ENCODE measurements around the gene LRSAM1.

LRSAM1 gene

GRCh38 chr9:127492616-127493015 is 41.3 kb downstream of the LRSAM1 start:
- peaks cover 29% of the 10 kb centered on the region for H3K4me1 ChIP-seq (ENCODE audit: control insufficient read depth, insufficient read depth, low read length)
- no peaks in the 10 kb centered on the region for H3K9me3 ChIP-seq (replicated peaks; ENCODE audit: low read length)
- no peak overlapping the region for H3K4me2 ChIP-seq (ENCODE audit: low read length)
- H3K36me3 ChIP-seq (ENCODE audit: insufficient read depth, low read length): peaks cover 51% of the 10 kb centered on the region
- H3K27me3 ChIP-seq (ENCODE audit: control insufficient read depth, insufficient read depth, low read length): no peaks in the 10 kb centered on the region
- no peak overlapping the region for H3K9ac ChIP-seq (ENCODE audit: low read depth, low read length)
- no peak overlapping the region for H3K4me3 ChIP-seq (ENCODE audit: low read length)

GRCh38 chr9:127493592-127494303 is 42.4 kb downstream of the LRSAM1 start:
- Histone ChIP-seq H3K9ac (ENCODE audit: low read depth, low read length) (no peak overlapping the region), H3K4me3 (ENCODE audit: low read length) (no peak overlapping the region), H3K36me3 (ENCODE audit: insufficient read depth, low read length) (peaks cover 57% of the 10 kb centered on the region), H3K9me3 (replicated peaks; ENCODE audit: low read length) (no peaks in the 10 kb centered on the region), H3K4me1 (ENCODE audit: control insufficient read depth, insufficient read depth, low read length) (peaks cover 33% of the 10 kb centered on the region), H3K4me2 (ENCODE audit: low read length) (no peak overlapping the region), H3K27me3 (ENCODE audit: control insufficient read depth, insufficient read depth, low read length) (no peaks in the 10 kb centered on the region)

GRCh38 chr9:127494304-127494702 is 43.0 kb downstream of the LRSAM1 start:
- H3K4me3 ChIP-seq (ENCODE audit: low read length): no peak overlapping the region
- peaks cover 53% of the 10 kb centered on the region for H3K36me3 ChIP-seq (ENCODE audit: insufficient read depth, low read length)
- H3K27me3 ChIP-seq (ENCODE audit: control insufficient read depth, insufficient read depth, low read length): no peaks in the 10 kb centered on the region
- peaks cover 33% of the 10 kb centered on the region for H3K4me1 ChIP-seq (ENCODE audit: control insufficient read depth, insufficient read depth, low read length)
- H3K9ac ChIP-seq (ENCODE audit: low read depth, low read length): no peak overlapping the region
- no peaks in the 10 kb centered on the region for H3K9me3 ChIP-seq (replicated peaks; ENCODE audit: low read length)
- H3K4me2 ChIP-seq (ENCODE audit: low read length): no peak overlapping the region

DNA sequence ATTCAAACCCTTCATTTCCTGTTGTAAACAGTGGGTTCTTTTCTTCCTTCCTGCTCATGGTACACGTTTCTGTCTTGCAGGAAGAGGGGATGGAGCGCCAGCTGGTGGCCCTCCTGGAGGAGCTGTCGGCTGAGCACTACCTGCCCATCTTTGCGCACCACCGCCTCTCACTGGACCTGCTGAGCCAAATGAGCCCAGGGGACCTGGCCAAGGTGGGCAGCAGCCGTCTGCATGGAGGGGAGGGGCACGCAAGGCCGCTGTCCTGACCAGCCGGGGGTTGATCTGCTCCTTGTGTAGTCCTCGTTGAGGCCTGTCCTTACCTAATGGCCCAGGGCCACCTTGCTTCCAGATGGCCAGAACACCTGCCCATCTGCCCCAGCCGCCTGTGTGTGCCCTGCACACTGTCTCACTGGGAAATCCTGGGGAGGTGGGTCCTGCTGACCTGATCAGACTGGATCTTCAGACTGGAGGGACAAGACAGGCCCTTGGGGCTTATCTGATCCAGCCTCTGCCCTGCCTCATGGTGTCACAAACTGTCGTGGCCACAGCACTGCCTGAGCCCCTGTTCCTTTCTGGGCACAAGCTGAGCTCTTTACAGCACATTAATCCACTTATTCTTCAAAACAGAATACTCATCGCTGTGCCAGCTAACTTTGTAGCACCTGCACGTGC is 44.7 kb downstream of the LRSAM1 start:
- Histone ChIP-seq H3K27me3 (ENCODE audit: control insufficient read depth, insufficient read depth, low read length) (no peaks in the 10 kb centered on the region), H3K9me3 (replicated peaks; ENCODE audit: low read length) (no peaks in the 10 kb centered on the region), H3K4me2 (ENCODE audit: low read length) (no peak overlapping the region), H3K9ac (ENCODE audit: low read depth, low read length) (peak overlapping the region; percentile 26), H3K4me3 (ENCODE audit: low read length) (no peak overlapping the region), H3K4me1 (ENCODE audit: control insufficient read depth, insufficient read depth, low read length) (peaks cover 33% of the 10 kb centered on the region), H3K36me3 (ENCODE audit: insufficient read depth, low read length) (peaks cover 60% of the 10 kb centered on the region)

- Histone ChIP-seq H3K9me3 (replicated peaks; ENCODE audit: low read length) (no peaks in the 10 kb centered on the region), H3K4me3 (ENCODE audit: low read length) (no peak overlapping the region), H3K27me3 (ENCODE audit: control insufficient read depth, insufficient read depth, low read length) (no peaks in the 10 kb centered on the region), H3K4me1 (ENCODE audit: control insufficient read depth, insufficient read depth, low read length) (peaks cover 33% of the 10 kb centered on the region), H3K36me3 (ENCODE audit: insufficient read depth, low read length) (peaks cover 63% of the 10 kb centered on the region), H3K4me2 (ENCODE audit: low read length) (no peak overlapping the region), H3K9ac (ENCODE audit: low read depth, low read length) (no peak overlapping the region)
Observed at GRCh38 chr9:127496974-127497373, 45.7 kb downstream of the LRSAM1 start.

DNA sequence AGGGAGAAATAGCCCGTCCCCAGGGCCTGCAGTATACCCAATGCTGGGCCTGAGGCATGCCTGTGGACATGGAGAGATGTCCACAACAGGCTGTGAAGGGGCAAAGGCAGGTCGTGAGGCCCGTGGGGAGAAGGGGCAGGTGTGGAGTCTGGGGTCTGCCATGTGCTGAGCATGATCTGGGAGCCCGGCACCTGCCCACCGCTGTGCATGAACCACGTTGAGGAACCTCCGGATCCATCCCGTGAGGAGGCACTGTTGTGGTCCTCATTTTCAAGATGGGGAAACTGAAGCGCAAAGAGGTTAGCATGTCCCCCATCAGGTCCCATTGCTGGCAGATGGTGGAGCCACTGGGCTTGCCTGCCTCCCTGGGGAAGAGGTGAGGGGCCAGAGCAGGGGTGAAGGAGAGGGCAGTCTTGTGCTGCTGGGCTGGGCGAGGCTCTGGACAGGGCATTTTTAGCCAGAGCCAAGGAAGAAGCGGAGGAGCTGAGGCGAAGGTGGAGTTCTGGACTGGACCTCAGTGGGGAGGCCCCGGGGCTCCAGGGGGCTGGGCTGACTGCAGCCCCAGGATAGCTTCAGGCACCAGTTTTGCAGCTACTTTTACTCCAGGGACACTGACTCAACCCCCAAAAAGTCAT is 46.5 kb downstream of the LRSAM1 start:
- Histone ChIP-seq H3K4me3 (ENCODE audit: low read length) (no peak overlapping the region), H3K9ac (ENCODE audit: low read depth, low read length) (no peak overlapping the region), H3K36me3 (ENCODE audit: insufficient read depth, low read length) (peaks cover 62% of the 10 kb centered on the region), H3K9me3 (replicated peaks; ENCODE audit: low read length) (no peaks in the 10 kb centered on the region), H3K4me1 (ENCODE audit: control insufficient read depth, insufficient read depth, low read length) (peaks cover 33% of the 10 kb centered on the region), H3K4me2 (ENCODE audit: low read length) (no peak overlapping the region), H3K27me3 (ENCODE audit: control insufficient read depth, insufficient read depth, low read length) (no peaks in the 10 kb centered on the region)

DNA sequence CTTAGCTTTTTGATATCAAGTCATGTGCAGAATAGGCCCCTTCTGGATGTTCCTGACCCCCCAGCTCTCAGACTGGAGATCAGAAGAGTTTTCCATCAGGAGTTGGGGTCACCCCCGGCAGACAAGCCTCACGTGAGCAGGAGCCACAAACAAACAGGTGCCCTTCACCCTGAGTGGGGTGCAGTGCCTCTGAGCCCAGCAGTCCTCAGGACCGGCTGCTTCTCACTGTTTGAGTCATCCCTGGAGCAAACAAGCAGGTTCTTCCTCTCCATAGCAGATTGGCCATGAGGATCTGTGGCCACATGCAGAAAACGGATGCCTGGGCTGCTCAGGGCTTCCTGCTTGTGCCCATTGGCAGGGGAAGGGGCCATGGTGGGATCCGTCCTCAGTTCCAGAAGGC is 47.0 kb downstream of the LRSAM1 start:
- no peak overlapping the region for H3K4me2 ChIP-seq (ENCODE audit: low read length)
- H3K36me3 ChIP-seq (ENCODE audit: insufficient read depth, low read length): peaks cover 65% of the 10 kb centered on the region
- peaks cover 33% of the 10 kb centered on the region for H3K4me1 ChIP-seq (ENCODE audit: control insufficient read depth, insufficient read depth, low read length)
- H3K9me3 ChIP-seq (replicated peaks; ENCODE audit: low read length): no peaks in the 10 kb centered on the region
- H3K9ac ChIP-seq (ENCODE audit: low read depth, low read length): no peak overlapping the region
- H3K27me3 ChIP-seq (ENCODE audit: control insufficient read depth, insufficient read depth, low read length): no peaks in the 10 kb centered on the region
- H3K4me3 ChIP-seq (ENCODE audit: low read length): no peak overlapping the region

DNA sequence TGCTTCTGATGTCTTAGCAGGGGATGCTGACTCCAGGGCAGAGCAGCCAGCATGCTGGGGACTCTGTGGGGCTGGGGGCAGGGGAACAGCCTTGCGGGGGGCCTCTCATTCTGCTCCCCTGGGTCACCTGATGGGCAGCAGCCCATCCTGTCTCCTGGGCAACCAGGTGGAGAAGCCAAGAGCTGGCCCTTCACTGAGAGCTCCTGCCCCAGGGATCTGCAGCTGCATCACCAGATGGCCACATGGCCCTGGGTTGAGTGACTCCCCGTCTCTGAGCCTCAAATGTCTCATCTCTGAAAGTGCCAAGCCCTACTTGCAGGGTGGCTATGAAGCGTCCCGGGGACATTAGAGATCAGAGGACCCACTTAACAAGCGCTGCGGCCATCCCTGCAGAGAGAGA is 49.1 kb downstream of the LRSAM1 start:
- H3K4me1 ChIP-seq (ENCODE audit: control insufficient read depth, insufficient read depth, low read length): peaks cover 35% of the 10 kb centered on the region
- H3K36me3 ChIP-seq (ENCODE audit: insufficient read depth, low read length): peaks cover 73% of the 10 kb centered on the region

GRCh38 chr9:127500862-127501261 is 49.6 kb downstream of the LRSAM1 start:
- Histone ChIP-seq H3K9ac (ENCODE audit: low read depth, low read length) (no peak overlapping the region), H3K4me2 (ENCODE audit: low read length) (no peak overlapping the region), H3K4me1 (ENCODE audit: control insufficient read depth, insufficient read depth, low read length) (peaks cover 31% of the 10 kb centered on the region), H3K9me3 (replicated peaks; ENCODE audit: low read length) (no peaks in the 10 kb centered on the region), H3K4me3 (ENCODE audit: low read length) (no peak overlapping the region), H3K36me3 (ENCODE audit: insufficient read depth, low read length) (peaks cover 76% of the 10 kb centered on the region), H3K27me3 (ENCODE audit: control insufficient read depth, insufficient read depth, low read length) (no peaks in the 10 kb centered on the region)

More for the DNA sequence above, 49.1 kb downstream of the LRSAM1 start:
- Histone ChIP-seq H3K4me3 (ENCODE audit: low read length) (no peak overlapping the region), H3K9me3 (replicated peaks; ENCODE audit: low read length) (no peaks in the 10 kb centered on the region), H3K27me3 (ENCODE audit: control insufficient read depth, insufficient read depth, low read length) (no peaks in the 10 kb centered on the region), H3K4me2 (ENCODE audit: low read length) (no peak overlapping the region), H3K9ac (ENCODE audit: low read depth, low read length) (no peak overlapping the region)

DNA sequence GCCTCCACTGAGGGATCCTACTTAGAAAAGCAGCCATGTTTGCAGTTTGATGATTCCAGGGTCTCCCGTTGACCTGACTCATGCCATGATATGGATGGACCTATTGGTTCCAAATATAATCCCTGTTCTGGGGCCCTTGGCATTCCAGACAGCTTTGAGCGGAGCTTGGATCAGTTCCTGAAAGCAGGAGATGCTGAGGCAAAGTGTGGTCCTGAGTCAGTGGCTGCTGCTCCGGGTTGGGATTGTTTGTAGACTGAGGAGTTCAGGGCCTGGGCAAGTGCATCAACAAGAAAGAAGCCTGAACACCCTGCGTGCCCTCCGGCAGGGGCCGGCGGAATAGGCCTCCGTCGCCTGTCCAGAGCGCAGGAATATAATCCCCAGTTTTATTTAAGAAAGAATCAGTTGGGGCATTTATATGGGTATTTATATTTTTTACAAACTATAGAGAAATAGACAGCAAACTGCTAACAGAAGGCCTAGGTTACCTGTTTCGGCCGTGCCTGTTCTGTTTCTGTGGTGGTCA is 50.6 kb downstream of the LRSAM1 start:
- Histone ChIP-seq H3K4me2 (ENCODE audit: low read length) (no peak overlapping the region), H3K36me3 (ENCODE audit: insufficient read depth, low read length) (peaks cover 76% of the 10 kb centered on the region), H3K9ac (ENCODE audit: low read depth, low read length) (no peak overlapping the region), H3K9me3 (replicated peaks; ENCODE audit: low read length) (no peaks in the 10 kb centered on the region), H3K27me3 (ENCODE audit: control insufficient read depth, insufficient read depth, low read length) (no peaks in the 10 kb centered on the region), H3K4me3 (ENCODE audit: low read length) (no peak overlapping the region), H3K4me1 (ENCODE audit: control insufficient read depth, insufficient read depth, low read length) (peaks cover 31% of the 10 kb centered on the region)

DNA sequence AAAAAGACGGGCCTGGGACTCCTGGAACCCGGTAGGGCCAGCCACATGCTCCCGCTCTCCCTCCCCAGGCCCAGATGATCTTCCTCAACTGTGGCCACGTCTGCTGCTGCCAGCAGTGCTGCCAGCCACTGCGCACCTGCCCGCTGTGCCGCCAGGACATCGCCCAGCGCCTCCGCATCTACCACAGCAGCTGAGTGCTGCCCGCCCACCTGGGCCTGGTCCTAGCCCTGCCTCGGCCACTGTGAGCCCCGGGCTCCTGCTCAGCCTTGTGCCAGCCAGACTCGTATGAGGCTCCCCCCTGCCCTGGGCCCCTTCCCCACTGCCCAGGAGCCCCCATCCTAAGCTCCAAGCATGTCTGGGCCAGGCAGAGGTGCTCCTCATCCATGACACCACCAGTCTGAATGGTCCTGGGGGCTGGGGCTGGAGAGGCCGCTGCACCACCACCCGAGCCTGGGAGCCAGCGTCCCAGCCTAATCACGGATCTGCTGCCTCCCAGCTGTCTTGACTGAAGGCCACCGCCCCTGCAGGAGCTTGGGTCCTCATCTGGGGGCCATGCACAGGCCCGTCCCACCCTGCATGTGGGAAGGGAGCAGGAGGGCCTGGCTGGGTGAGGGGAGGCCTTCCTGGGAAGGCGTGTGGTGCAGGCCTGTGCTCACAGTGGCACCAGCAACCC is 51.5 kb downstream of the LRSAM1 start:
- Histone ChIP-seq H3K9ac (ENCODE audit: low read depth, low read length) (no peak overlapping the region), H3K4me1 (ENCODE audit: control insufficient read depth, insufficient read depth, low read length) (peaks cover 32% of the 10 kb centered on the region), H3K27me3 (ENCODE audit: control insufficient read depth, insufficient read depth, low read length) (no peaks in the 10 kb centered on the region), H3K4me3 (ENCODE audit: low read length) (no peak overlapping the region), H3K36me3 (ENCODE audit: insufficient read depth, low read length) (peaks cover 76% of the 10 kb centered on the region), H3K9me3 (replicated peaks; ENCODE audit: low read length) (no peaks in the 10 kb centered on the region), H3K4me2 (ENCODE audit: low read length) (no peak overlapping the region)

Measured in skeletal muscle satellite cell (primary cell).